Activated CD8-positive, alpha-beta T cell treated with anti-CD3 and anti-CD28 coated beads for 36 hours (primary cell): ENCODE data around the gene SCUBE2. TPM values are rescaled to one million over a fixed set of nuclear protein-coding genes. Genes with fewer than 3 reads are reported as not detected.

Experiments used
- ATAC-seq: fragments of 200-7000 bp; cut with Tn5 transposase; one replicate; pipeline ENCODE4 v1.10.0; 2021; ENCODE audit warnings: mild to moderate bottlenecking, moderate library complexity
- CTCF ChIA-PET: fragments of 350-600 bp; sonication (Branson Sonifier 250); formaldehyde crosslinking; loops from one replicate; lab custom pipeline; 2021; ENCODE audit warnings: antibody characterized with exemption; lab: Charles Lee
- POLR2A ChIA-PET: fragments of 350-600 bp; sonication (Branson Sonifier 250); formaldehyde crosslinking; loops from one replicate; lab custom pipeline; 2021; ENCODE audit warnings: antibody characterized with exemption; lab: Charles Lee
- DNase-seq: peaks from one replicate; pipeline ENCODE4 v3.0.0-alpha.2; 2020
- H3K27ac Mint-ChIP-seq: one replicate; pipeline ENCODE4 v1.8.0; 2021; ENCODE audit warnings: mild to moderate bottlenecking, mixed read lengths
- H3K27me3 Mint-ChIP-seq: one replicate; pipeline ENCODE4 v1.8.0; 2021; ENCODE audit warnings: mixed read lengths
- H3K36me3 Mint-ChIP-seq: one replicate; pipeline ENCODE4 v1.8.0; 2021; ENCODE audit warnings: low read depth, mixed read lengths
- H3K4me1 Mint-ChIP-seq: one replicate; pipeline ENCODE4 v1.8.0; 2021; ENCODE audit warnings: low read depth, mixed read lengths
- H3K4me3 Mint-ChIP-seq: one replicate; pipeline ENCODE4 v1.8.0; 2021; ENCODE audit warnings: mild to moderate bottlenecking, moderate library complexity, mixed read lengths
- H3K9me3 Mint-ChIP-seq: one replicate; pipeline ENCODE4 v1.8.0; 2021; ENCODE audit warnings: mixed read lengths
- intact Hi-C: fragments of 100-400 bp; cut with micrococcal nuclease; formaldehyde crosslinking; loops from one replicate; pipeline ENCODE4 v1.10.0; 2022
- total RNA-seq, 2 experiments: library from RNA; stranded (reverse); gene quantifications; one replicate each; pipeline ENCODE4 v1.2.3, GENCODE V29; 2021
- TF ChIP-seq, protein P1 (sequence below): fragments of 200-600 bp; IDR thresholded peaks from one replicate; pipeline ENCODE4 v1.8.0; 2022; ENCODE audit warnings: antibody characterized with exemption, mild to moderate bottlenecking

SCUBE2 gene
- total RNA-seq, 2 experiments from 2014 or later = not detected

DNA sequence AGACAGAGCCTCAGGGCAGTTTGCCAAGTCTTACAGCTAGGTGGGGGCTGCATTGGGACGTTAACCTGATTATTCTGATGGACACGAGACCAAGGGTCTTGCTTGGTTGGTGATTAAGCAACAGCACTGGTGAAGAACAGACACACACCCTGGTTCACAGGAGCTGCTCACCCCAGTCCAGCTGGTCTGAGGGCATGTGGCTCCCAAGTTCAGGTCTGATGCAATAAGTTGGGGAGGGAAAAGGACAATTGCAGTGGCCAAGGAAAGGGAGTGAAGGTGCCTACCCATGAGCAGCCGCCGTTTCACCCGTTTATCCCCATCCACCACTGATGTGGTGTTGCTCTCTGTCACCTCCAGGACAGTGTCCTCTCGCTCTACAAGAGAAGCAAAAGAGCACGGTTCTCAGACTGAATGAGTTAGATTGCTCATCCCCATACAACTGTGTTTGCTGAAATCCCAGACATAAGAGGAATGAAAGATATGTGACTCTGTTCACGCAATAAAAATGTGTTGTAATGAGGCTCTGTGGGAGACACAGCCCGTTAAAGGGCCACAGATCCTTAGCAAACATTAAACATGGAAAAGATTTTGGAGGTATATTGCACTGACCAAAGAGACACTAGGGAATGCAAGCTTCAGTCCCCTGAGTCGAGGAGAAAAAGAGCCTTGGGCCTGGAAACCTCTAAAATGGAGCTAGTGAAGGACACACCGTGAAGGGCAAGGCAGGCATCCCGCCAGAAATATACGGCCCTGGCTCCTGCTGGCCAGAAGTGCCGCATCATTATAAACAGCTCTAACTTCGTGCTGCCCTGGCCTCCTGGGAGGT lies 25.6 kb downstream of the SCUBE2 start:
- H3K27ac Mint-ChIP-seq = no peak overlapping the region
- no peaks in the 10 kb centered on the region for H3K9me3 Mint-ChIP-seq
- intact Hi-C loops = no loop called here
- H3K36me3 Mint-ChIP-seq = no peaks in the 10 kb centered on the region
- peaks cover 4% of the 10 kb centered on the region for H3K4me1 Mint-ChIP-seq
- no peak overlapping the region for H3K4me3 Mint-ChIP-seq
- POLR2A ChIA-PET = no interaction called here
- ATAC-seq (no peak), DNase-seq (no peak)
- H3K27me3 Mint-ChIP-seq = peaks cover 8% of the 10 kb centered on the region
- TF ChIP-seq, protein P1, sequence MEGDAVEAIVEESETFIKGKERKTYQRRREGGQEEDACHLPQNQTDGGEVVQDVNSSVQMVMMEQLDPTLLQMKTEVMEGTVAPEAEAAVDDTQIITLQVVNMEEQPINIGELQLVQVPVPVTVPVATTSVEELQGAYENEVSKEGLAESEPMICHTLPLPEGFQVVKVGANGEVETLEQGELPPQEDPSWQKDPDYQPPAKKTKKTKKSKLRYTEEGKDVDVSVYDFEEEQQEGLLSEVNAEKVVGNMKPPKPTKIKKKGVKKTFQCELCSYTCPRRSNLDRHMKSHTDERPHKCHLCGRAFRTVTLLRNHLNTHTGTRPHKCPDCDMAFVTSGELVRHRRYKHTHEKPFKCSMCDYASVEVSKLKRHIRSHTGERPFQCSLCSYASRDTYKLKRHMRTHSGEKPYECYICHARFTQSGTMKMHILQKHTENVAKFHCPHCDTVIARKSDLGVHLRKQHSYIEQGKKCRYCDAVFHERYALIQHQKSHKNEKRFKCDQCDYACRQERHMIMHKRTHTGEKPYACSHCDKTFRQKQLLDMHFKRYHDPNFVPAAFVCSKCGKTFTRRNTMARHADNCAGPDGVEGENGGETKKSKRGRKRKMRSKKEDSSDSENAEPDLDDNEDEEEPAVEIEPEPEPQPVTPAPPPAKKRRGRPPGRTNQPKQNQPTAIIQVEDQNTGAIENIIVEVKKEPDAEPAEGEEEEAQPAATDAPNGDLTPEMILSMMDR = no peak
- CTCF ChIA-PET = interaction anchor here (0.6 kb wide), 1 partner anchor 50 kb away, joined by 3 read pairs; no protein-coding TSS in a partner anchor

DNA sequence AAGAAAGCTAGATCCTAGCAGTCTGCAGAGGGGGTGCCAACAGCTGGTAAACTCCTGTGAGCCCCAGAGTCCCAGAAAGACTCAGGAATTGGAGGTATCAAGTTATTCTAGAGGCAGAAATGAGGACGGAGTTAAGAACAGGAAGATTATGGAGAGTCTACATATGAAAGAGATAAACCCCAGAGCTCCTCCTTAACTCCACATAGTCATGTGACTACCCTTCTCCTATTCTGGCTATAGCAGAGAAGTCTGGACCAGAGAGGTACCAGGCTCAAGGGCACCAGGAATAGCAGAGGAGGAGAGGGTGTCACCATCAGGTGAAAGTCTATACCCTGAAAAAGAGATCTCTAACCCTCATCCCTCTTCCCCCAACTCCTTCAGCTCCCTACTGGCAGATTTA lies 29.6 kb downstream of the SCUBE2 start:
- peaks cover 8% of the 10 kb centered on the region for H3K27me3 Mint-ChIP-seq
- peaks cover 11% of the 10 kb centered on the region for H3K4me1 Mint-ChIP-seq
- ChIA-PET POLR2A (interaction anchor here (0.7 kb wide), 1 partner anchor 76 kb away, joined by 3 read pairs; no protein-coding TSS in a partner anchor), CTCF (interaction anchor here (0.7 to 2.6 kb wide), 4 partner anchors 10 to 446 kb away, joined by 3 to 10 read pairs (median 3); no protein-coding TSS in a partner anchor)
- intact Hi-C loops = no loop called here
- DNase-seq = no peak
- no peak overlapping the region for H3K4me3 Mint-ChIP-seq
- ATAC-seq = no peak
- H3K27ac Mint-ChIP-seq = no peak overlapping the region
- no peaks in the 10 kb centered on the region for H3K36me3 Mint-ChIP-seq
- TF ChIP-seq, protein P1 = no peak
- no peaks in the 10 kb centered on the region for H3K9me3 Mint-ChIP-seq

DNA sequence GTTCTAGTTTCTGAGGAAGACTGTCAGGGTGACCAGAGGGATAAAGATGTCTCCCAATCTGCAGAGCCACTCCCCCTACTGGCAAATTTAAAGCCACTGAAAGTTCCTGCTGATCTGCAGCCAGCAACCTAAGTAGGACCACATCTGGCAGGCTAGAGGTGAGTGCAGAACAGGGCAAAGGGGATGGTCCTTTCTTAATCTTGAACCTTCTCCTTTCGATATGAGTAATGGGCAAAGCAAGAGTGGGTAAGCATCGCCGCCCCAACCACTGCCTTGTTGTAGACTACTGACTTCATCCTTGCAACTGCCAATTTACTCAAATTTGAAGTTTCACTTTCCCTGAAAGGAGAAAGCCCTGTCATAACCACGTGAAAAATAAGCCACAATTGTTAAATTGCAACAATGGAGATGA lies 30.7 kb downstream of the SCUBE2 start:
- POLR2A ChIA-PET = no interaction called here
- ATAC-seq (peak; percentile 99), DNase-seq (peak; percentile 87)
- Mint-ChIP-seq H3K4me3 (no peak overlapping the region), H3K27ac (peak overlapping the region; percentile 4), H3K4me1 (peaks cover 11% of the 10 kb centered on the region), H3K36me3 (no peaks in the 10 kb centered on the region), H3K27me3 (peaks cover 8% of the 10 kb centered on the region), H3K9me3 (no peaks in the 10 kb centered on the region)
- TF ChIP-seq, protein P1 = no peak
- intact Hi-C loops = no loop called here
- CTCF ChIA-PET = interaction anchor here (0.7 to 2.6 kb wide), 4 partner anchors 11 to 447 kb away, joined by 3 to 10 read pairs (median 5); no protein-coding TSS in a partner anchor

DNA sequence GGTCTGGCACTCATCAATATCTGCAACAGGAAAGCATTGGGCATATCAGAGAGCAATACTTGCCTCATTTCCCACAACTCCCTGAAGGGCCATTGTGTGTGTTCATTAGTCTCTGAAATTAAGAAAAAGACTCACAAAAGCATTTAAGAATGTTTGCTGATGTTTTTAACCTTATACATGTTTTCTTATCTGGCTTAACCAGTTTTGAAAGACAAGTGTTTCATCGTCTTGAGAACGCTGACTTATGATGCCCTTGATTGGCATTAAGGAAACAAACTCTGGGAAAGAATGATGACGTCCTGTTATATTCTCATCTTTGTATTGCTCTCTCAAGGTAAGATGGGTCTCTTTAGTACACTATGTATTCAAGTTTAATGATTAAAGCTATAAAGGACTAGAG lies 32.0 kb downstream of the SCUBE2 start:
- TF ChIP-seq, protein P1 = no peak
- Mint-ChIP-seq H3K27ac (no peak overlapping the region), H3K9me3 (no peaks in the 10 kb centered on the region), H3K36me3 (no peaks in the 10 kb centered on the region), H3K27me3 (peaks cover 8% of the 10 kb centered on the region), H3K4me3 (no peak overlapping the region), H3K4me1 (peaks cover 11% of the 10 kb centered on the region)
- intact Hi-C loops = no loop called here
- DNase-seq (no peak), ATAC-seq (no peak)
- CTCF ChIA-PET = interaction anchor here (0.7 to 1.3 kb wide), 8 partner anchors 13 to 447 kb away, joined by 3 to 7 read pairs (median 3); no protein-coding TSS in a partner anchor
- POLR2A ChIA-PET = no interaction called here

DNA sequence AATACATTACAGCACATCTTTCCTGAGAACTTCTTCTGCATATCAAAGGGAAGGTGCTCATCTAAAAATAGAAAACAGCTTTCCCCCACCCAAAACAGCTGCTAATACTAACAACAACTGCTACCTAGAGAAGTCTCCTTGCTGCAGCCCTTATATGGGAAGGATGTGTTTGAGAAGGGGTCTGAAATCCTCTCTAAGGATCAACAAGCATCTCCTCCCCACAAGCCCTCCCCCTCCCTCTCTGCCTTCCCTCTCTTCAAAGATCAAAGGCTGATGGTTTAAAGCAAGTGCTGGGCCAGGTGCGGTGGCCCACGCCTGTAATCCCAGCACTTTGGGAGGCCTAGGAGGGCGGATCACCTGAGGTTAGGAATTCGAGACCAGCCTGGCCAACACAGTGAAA lies 33.5 kb downstream of the SCUBE2 start:
- Mint-ChIP-seq H3K27ac (no peak overlapping the region), H3K36me3 (no peaks in the 10 kb centered on the region), H3K27me3 (peaks cover 5% of the 10 kb centered on the region), H3K9me3 (no peaks in the 10 kb centered on the region), H3K4me3 (no peak overlapping the region), H3K4me1 (peaks cover 11% of the 10 kb centered on the region)
- ChIA-PET CTCF (no interaction called here), POLR2A (no interaction called here)
- ATAC-seq (no peak), DNase-seq (no peak)
- TF ChIP-seq, protein P1 = no peak
- intact Hi-C loops = no loop called here
